NT2/D1 (cell line): ENCODE results near the gene ETV3.
"Not testable (repeated sequence)": the region's sequence is repeated elsewhere in the genome, so short reads cannot be mapped to it uniquely, and the experiment has no call there.

Source experiments
- DNase-seq: peaks from one replicate; pipeline ENCODE4 v3.0.0-alpha.2; 2011; ENCODE audit warnings: low read depth, low spot score
- H3K27me3 ChIP-seq: 2 replicates; pipeline ENCODE4 v1.6.0; 2011; ENCODE audit warnings: mild to moderate bottlenecking; ENCODE audit not compliant: insufficient read length, insufficient read depth
- H3K36me3 ChIP-seq: 2 replicates; pipeline ENCODE4 v1.6.1; 2011; ENCODE audit warnings: mild to moderate bottlenecking, low read length, mixed read lengths; ENCODE audit not compliant: insufficient read depth, insufficient read length
- H3K4me1 ChIP-seq: 2 replicates; pipeline ENCODE4 v1.5.1; 2011; ENCODE audit not compliant: insufficient read depth, insufficient read length
- H3K4me3 ChIP-seq: 2 replicates; pipeline ENCODE4 v1.5.1; 2011; ENCODE audit warnings: low read depth; ENCODE audit not compliant: insufficient read length
- H3K9ac ChIP-seq: 2 replicates; pipeline ENCODE4 v1.6.0; 2011; ENCODE audit warnings: low read depth; ENCODE audit not compliant: insufficient read length
- H3K9me3 ChIP-seq: 2 replicates; pipeline ENCODE4 v1.5.1; 2011; ENCODE audit warnings: mild to moderate bottlenecking, low read length; ENCODE audit not compliant: insufficient read depth
- SUZ12 ChIP-seq: IDR thresholded peaks from 2 replicates; pipeline ENCODE4 v1.6.1; 2011; ENCODE audit not compliant: insufficient read length, insufficient read depth; ENCODE audit errors: extremely low read depth
- YY1 ChIP-seq: IDR thresholded peaks from 2 replicates; pipeline ENCODE4 v1.6.1; 2011; ENCODE audit not compliant: insufficient read length, insufficient read depth
- ZNF274 ChIP-seq: IDR thresholded peaks from 2 replicates; pipeline ENCODE4 v1.6.1; 2011; ENCODE audit warnings: mild to moderate bottlenecking, low read depth, low read length

ETV3 gene

DNA sequence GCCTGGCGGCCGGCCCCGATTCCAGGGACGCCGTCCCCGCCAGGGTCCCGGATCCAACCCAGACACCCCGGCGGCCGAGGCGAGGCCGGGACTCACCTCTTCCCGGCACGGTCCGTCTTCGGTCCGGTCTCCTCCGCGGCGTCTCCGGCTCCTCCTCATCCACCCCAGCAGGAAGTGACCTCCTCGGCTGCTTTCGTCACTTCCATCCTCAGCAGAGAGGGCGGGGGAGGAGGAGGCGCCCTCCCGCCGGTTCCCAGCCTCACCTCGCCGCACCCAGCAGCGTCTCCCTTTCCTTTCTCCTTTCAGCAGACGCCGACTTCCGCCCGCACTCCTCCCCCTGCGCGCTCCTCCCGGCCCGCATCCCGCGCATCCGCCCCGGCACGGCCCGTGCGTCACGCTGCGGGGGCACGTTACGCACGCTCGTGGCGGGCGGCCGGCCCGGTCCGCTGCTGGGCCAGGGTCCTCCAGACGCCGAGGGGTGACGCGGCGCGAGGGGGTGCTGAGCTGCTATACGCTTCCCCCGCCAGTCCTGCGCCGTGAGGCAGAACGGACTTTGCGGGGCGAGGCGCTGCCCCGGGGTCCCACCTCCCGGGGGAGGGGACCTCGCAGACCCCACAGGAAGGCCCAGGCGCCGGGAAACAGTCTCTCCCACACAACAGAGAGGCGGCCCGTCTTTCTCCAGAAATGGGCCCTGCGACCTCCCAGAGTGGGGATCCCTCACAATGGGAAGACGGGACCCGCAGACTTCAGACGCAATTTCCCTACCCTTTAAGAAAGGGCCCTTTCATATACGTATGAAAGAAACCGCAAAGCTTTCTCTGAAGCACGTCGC is at the start of gene ETV3:
TSS of gene ETV3 (minus strand) at position 176 of the 832 bp plus-strand sequence. CDS start 2,043 bp downstream, outside the sequence.
- H3K9ac ChIP-seq = peak within 1 kb of the TSS; percentile 96
- TF ChIP-seq ZNF274 (no peak), SUZ12 (no peak), YY1 (no peak)
- H3K27me3 ChIP-seq = no peaks in the 10 kb centered on the region
- H3K4me3 ChIP-seq = peak within 1 kb of the TSS; percentile 96
- DNase-seq = peak; percentile 93
- no peaks in the 10 kb centered on the region for H3K9me3 ChIP-seq
- H3K4me1 ChIP-seq = peaks cover 8% of the 10 kb centered on the region
- H3K36me3 ChIP-seq = peaks cover 32% of the 10 kb centered on the region

DNA sequence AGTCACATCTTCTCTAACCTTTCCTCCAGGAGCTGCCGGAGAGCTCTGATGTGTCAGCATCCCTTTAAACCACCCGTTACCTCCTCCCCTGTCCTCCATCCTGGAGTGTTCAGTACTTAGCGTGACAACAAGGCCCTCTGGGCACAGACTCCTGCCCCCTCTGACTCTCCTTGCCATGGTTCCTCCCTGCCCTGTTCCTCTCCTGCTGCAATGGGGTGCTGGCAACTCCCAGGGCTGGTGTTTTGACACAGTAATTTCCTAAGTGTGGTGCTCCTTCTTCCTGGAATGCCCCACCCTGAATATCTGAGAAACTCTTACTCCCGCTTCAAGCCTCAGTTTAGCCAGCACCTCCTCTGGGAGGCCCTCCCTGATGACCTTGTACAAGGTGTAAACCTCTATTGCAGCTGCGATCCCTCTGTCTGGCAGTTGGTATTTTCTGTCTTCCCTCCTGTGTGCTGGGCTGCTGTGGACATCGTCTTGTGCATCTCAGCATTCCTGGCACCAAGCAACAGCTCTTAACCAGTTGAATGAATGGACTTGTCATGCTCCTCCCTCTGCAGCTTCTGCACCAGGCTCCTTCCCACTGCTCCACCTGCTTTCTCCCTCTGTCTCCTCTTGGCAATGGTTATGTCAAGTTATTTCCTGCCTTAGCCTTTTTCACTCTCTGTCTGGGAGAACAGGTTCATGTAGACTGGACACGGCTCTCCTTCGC is 48.2 kb upstream of the ETV3 start:
- H3K4me3 ChIP-seq = no peak overlapping the region
- no peaks in the 10 kb centered on the region for H3K36me3 ChIP-seq
- no peak for TF ChIP-seq SUZ12
- no peak for TF ChIP-seq YY1
- no peak for TF ChIP-seq ZNF274
- H3K27me3 ChIP-seq = no peaks in the 10 kb centered on the region
- H3K4me1 ChIP-seq = peaks cover 4% of the 10 kb centered on the region
- no peak overlapping the region for H3K9ac ChIP-seq
- no peaks in the 10 kb centered on the region for H3K9me3 ChIP-seq
- no peak for DNase-seq

DNA sequence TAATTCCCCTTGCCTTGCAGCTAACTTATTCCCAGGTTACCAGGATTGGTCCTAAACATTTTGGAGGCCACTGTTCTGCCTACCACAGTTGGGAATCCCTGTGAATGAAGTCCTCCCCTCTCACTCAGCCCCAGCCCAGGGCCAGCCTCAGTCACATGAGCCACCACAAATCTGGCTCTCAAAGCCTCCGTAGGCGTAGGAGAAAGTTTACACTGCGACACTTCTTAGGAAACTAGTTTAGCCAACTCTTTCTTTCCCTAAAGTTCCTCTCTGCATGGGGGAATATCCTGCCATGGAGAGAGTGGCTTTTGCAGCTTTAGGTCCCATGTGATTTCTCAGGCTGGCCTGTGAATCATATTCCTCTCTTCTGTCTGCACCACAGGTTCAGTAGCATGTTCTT is 45.7 kb upstream of the ETV3 start:
- Histone ChIP-seq H3K36me3 (no peaks in the 10 kb centered on the region), H3K9me3 (no peaks in the 10 kb centered on the region), H3K4me1 (peaks cover 8% of the 10 kb centered on the region), H3K27me3 (no peaks in the 10 kb centered on the region), H3K9ac (no peak overlapping the region), H3K4me3 (no peak overlapping the region)
- DNase-seq = no peak
- TF ChIP-seq SUZ12 (no peak), ZNF274 (no peak), YY1 (no peak)

DNA sequence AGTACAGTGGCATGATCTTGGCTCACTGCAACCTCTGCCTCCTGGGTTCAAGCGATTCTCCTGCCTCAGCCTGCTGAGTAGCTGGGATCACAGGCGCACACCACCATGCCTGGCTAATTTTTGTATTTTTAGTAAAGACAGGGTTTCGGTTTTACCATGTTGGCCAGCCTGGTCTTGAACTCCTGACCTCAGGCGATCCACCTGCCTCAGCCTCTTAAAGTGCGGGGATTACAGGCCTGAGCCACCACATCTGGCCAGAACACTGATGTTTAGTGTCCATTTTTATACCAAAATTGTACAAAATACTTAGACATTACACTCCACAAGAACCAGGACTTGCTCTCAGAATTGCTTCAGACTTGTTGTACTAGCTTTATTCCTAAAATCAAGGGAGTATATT is 44.2 kb upstream of the ETV3 start:
- not testable (repeated sequence) for H3K36me3 ChIP-seq, H3K27me3 ChIP-seq, H3K4me3 ChIP-seq, H3K9ac ChIP-seq, H3K9me3 ChIP-seq, DNase-seq
- peaks cover 15% of the 10 kb centered on the region for H3K4me1 ChIP-seq

DNA sequence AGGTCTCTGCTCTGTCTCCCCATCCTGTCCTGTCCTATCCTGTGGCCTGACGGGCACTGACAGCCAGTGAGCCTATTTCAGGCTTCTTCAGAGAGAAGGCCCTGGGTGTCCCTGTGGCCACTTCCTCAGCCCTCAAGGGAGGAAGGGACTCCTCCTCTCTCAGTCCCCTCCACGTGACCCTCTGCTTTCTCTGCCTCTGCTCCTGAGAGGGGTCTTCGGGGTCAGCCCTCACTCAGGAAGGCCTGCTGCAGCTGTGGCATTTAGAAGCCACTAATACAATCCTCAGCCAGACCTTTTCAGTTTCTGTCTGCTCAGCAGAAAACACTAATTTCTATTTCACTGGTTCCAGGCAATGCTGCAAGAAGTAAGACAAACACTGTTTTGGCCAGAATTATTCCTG is 43.6 kb upstream of the ETV3 start:
- Histone ChIP-seq H3K4me3 (no peak overlapping the region), H3K36me3 (no peaks in the 10 kb centered on the region), H3K9ac (no peak overlapping the region), H3K4me1 (peaks cover 15% of the 10 kb centered on the region), H3K27me3 (no peaks in the 10 kb centered on the region), H3K9me3 (no peaks in the 10 kb centered on the region; the same call in 1 of the 2 replicates)
- DNase-seq = no peak
- TF ChIP-seq SUZ12 (no peak), YY1 (no peak), ZNF274 (no peak)

DNA sequence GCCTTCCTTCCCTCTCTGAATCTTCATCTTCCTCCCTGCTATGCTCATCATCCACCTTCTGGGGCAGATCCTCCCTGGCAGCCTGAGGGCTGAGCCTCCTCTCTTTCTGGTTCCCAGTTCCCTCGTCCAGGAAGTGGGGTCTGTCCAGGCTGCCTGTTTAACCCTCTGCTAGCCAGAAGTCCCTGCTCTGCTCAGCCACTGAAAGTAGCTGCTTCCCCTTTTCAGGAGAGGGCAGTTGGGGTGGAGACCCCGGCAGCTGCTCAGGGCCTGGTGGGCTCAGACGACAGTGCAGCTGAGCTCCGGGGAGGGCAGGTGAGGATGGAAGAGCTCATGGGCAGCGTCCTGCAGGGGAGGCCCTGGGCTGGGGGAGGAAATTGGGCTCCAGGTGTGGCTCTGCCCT is 43.1 kb upstream of the ETV3 start:
- TF ChIP-seq YY1 (no peak), ZNF274 (no peak), SUZ12 (no peak)
- Histone ChIP-seq H3K36me3 (no peaks in the 10 kb centered on the region), H3K9me3 (no peaks in the 10 kb centered on the region; the same call in 1 of the 2 replicates), H3K4me3 (no peak overlapping the region), H3K4me1 (peaks cover 15% of the 10 kb centered on the region), H3K27me3 (no peaks in the 10 kb centered on the region), H3K9ac (no peak overlapping the region)
- DNase-seq = no peak

DNA sequence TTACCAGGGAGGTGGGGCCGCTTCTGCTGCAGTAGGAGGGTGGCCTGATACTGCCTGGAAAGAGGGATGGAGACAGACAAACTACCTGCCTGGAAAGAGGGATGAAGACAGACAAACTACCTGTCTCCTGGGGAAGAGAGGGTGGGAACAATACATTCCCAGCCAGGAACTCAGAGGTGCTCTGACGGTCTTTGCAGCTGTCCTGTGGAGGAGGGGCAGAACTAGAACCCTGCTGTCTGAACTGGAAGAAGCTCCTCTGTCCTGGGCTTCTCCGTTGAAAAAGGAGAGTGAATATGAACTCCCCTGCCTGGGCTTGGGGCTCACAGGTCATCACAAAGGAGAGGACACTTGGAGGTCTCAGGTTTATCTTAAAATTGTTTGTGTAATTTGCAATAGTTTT is 40.3 kb upstream of the ETV3 start:
- no peak for TF ChIP-seq SUZ12
- TF ChIP-seq ZNF274 = no peak
- peak overlapping the region; percentile 29 for H3K9ac ChIP-seq
- no peaks in the 10 kb centered on the region; the same call in 1 of the 2 replicates for H3K9me3 ChIP-seq
- peaks cover 15% of the 10 kb centered on the region for H3K4me1 ChIP-seq
- H3K4me3 ChIP-seq = no peak overlapping the region
- H3K27me3 ChIP-seq = no peaks in the 10 kb centered on the region
- H3K36me3 ChIP-seq = no peaks in the 10 kb centered on the region
- DNase-seq = no peak
